ENCODE results near the gene ATP10A.

Gene ATP10A, protein sequence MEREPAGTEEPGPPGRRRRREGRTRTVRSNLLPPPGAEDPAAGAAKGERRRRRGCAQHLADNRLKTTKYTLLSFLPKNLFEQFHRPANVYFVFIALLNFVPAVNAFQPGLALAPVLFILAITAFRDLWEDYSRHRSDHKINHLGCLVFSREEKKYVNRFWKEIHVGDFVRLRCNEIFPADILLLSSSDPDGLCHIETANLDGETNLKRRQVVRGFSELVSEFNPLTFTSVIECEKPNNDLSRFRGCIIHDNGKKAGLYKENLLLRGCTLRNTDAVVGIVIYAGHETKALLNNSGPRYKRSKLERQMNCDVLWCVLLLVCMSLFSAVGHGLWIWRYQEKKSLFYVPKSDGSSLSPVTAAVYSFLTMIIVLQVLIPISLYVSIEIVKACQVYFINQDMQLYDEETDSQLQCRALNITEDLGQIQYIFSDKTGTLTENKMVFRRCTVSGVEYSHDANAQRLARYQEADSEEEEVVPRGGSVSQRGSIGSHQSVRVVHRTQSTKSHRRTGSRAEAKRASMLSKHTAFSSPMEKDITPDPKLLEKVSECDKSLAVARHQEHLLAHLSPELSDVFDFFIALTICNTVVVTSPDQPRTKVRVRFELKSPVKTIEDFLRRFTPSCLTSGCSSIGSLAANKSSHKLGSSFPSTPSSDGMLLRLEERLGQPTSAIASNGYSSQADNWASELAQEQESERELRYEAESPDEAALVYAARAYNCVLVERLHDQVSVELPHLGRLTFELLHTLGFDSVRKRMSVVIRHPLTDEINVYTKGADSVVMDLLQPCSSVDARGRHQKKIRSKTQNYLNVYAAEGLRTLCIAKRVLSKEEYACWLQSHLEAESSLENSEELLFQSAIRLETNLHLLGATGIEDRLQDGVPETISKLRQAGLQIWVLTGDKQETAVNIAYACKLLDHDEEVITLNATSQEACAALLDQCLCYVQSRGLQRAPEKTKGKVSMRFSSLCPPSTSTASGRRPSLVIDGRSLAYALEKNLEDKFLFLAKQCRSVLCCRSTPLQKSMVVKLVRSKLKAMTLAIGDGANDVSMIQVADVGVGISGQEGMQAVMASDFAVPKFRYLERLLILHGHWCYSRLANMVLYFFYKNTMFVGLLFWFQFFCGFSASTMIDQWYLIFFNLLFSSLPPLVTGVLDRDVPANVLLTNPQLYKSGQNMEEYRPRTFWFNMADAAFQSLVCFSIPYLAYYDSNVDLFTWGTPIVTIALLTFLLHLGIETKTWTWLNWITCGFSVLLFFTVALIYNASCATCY (N-terminal part only)

DNA sequence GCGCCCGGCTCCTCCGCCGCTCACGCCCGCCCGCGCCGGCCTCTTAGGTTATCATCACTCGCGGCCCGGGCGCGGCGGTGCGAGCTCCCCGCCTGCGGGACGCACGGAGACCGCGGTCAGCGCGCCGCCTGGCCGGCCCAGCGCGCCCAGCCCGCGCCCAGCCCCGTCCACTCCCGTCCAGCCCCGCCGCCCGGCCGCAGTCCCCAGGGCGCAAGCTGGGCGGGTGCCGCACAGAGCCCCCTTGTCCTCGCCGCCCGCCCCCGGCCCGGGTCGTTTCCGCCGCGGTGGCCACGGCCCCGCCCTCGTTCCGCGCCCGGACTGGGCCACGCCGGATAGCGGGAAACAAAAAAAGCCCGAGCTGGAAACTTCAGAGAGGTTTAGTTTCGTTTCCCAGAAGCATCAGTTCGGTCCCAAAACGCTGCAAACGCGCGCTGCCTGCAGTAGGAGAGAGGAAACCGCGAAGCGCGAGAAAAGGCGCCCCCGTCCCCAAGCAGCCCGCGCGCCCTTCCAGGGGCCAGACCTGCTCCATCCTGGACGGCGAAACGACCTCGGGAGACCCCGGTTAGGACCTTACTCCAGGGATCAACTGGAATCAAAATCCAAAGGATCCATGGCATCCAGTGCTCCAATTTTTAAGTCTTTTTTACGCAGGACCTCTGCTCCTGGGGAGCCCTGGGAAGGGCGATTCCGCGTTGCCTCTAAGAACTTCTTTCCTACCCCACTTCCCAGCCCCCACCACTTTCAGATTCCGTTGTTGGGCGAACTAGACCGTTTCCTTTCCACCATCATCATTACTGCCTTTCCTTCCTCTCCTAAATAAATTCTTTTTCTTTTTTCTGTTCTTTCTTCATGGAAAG is at the start of gene ATP10A:
Gene ATP10A (minus strand): TSS at position 217 of the 857 bp plus-strand sequence. CDS start 231 bp downstream, outside the sequence.
- in situ Hi-C loops (cut with HindIII; ENCODE audit: low sequenced_read_pairs), result no loop called here

DNA sequence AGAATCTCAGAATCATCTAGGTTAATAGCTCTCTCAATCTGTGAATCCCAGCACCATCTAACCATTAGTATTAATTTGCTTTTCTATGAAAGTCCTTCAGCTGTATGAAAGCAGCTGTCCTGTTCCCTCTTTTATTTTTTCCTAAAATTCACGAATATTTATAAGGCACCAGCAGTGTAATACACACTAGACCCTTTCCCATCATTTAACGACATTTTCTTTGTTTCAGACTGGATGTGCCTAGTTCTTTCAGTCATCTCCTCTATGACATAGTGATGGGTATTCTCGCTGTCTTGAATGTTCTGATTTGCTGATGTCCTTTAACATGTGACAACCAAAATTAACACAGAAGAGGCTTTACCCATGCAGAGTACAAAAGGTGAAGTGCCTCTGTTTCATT is 48.9 kb upstream of the ATP10A start:
- in situ Hi-C loops (cut with HindIII; ENCODE audit: low sequenced_read_pairs), result no loop called here

DNA sequence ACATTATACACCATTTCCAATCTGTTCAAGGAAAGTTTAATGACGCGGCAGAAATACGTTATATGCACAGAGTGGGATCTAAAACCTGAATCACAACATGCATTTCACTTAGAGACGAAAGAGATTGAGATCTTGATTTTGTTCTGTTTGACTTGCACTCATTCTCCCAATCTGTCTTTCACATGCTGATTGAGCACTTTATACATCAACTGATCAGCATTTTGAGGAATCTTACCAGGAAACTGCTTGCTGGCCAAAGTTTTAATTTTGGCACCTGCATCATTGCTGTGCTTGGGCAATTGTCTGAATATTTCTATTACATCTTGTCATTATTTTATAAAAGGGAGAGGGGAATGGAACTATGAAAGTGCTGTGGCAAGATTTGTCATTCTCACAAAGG is 47.7 kb upstream of the ATP10A start:
- in situ Hi-C loops (cut with HindIII; ENCODE audit: low sequenced_read_pairs), result no loop called here

DNA sequence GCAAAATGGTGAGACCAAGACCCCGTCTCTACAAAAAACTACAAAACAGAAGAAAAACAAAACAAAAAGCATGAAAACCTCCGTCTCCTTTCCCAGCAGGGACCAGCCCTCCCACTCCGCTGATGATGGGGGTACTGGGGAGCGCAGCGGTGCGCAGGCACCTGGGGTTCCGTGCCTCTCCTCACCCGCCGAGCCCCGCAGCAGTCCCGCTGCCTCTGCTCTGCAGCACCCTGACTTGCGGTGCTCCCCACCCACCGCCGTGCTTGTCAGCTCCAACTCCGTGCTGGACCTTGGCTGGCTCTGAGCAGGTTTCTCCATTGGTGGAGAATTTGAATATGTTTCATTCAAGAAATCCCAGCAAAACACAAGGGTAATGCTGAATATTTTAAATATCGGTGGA is 46.7 kb upstream of the ATP10A start:
- in situ Hi-C loops (cut with HindIII; ENCODE audit: low sequenced_read_pairs), result no loop called here

DNA sequence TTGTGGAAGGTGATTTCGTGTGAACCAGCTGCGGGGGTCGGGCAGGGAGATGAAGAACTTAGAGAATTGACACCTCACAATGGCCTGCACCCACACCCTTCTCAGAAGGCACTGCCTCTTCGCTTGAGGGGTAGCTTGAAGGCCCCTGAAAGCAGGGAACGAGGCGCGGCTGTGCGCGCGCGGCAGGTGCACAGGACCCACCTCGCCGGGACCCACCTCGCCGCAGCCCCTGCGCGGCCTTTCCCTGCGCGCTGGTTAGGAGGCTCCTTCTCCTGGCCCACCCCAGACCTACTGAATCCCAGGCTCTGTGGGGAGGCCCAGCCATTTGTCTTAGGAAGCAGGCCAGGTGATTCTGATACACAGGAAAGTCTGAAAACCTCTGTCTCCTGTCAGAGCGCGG is 46.2 kb upstream of the ATP10A start:
- in situ Hi-C loops (cut with HindIII; ENCODE audit: low sequenced_read_pairs), result no loop called here

DNA sequence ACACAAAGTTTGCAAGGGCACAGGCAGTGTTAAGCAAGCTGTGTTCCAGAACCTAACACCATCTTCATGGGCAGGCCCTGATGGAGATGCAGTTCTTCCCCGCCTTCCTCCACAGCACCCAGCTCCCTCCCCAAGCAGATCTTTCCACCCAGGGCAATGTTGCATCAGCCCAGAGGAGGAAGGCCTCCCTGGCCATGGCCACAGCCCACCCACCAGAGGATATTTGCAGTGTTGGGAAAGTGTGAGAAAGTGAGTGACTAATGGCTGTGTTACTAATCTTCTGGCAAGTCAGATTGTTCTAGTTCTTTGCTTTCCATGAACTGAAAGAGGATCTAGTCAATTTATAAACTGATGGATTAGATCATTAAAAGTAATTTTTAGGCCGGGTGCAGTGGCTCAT is 42.0 kb upstream of the ATP10A start:
- in situ Hi-C loops (cut with HindIII; ENCODE audit: low sequenced_read_pairs), result no loop called here

DNA sequence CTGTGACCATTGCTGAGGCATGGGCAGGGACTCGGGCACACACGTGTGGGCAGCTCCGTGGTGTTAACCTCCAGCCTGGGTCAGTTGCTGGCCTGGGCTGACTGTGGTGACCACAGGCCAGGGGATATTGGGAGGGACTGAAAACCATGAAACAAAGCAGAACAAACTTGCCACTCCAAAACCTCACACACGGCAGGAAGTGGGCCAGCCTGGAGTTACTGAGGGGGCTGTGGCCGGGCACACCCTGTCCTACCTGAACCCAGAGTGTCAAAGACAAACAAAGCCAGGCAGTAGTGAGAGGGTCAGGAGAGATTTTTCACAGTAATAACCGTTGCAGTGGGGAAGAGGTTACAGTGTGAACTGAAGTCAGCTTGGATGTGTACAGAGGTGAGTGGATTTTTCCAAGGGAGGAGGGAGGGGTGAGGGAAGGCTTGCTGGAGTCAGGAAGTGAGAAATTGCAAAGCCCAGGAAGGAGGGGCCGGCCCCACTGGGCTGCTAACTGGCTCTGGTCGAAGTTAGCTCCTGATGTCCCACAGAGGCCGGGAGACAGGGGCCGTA is 40.0 kb upstream of the ATP10A start:
- in situ Hi-C loops (cut with HindIII; ENCODE audit: low sequenced_read_pairs), result no loop called here

DNA sequence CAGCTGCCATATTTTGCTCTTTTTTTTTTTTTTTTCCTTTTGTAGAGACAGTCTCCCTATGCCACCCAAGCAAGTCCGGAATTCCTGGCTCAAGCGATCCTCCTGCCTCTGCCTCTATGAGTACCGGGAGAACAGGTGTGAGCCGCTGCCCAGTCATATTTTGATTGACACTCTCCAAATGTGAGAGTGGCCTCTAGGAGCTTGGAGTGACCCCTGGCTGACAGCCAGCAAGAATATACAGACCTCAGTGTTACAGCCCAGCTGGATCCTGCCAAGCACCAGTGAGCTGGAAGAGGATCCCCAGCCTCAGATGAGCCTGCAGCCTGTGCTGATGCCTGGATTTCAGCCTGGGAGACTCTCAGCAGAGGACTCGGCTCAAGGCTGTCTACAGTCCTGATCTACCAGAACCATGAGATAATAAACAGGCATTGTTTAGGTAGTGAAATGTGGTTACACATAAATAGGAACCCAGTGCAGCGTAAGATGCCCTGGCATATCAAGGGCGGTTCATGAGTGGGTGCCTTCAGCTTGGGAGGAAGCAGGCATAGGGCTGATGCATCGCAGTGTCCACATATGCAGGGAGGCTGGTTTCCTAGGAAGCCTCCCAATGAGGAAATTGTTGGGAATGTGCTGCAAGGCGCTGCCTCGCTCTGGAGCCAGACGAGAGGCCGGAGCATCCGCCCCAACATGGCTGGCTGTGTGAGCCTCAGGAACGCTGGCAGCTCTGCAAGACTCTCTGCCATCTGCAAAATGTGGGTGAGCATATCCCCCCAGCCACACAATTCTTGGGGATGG is 38.9 kb upstream of the ATP10A start:
- in situ Hi-C loops (cut with HindIII; ENCODE audit: low sequenced_read_pairs), result no loop called here

DNA sequence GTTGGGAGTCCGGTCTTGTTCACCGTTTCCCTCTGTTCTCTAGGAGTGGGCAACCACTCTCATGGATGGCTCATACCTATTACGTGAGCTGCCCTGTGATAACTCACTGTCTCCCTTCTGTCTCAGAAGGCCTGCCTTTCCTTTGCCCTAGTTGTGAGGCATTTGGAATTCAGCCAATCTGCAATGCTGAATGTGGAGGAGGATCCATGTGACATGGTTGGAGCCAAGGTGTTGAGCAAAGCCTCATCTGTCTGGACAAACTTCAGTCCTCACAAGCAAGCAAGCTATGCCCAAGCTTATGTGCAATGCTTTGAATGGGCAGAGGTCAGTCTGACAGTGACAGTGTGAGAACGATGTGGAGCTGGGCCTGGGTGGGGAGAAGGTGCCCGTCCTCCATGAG is 37.8 kb upstream of the ATP10A start:
- in situ Hi-C loops (cut with HindIII; ENCODE audit: low sequenced_read_pairs), result no loop called here

DNA sequence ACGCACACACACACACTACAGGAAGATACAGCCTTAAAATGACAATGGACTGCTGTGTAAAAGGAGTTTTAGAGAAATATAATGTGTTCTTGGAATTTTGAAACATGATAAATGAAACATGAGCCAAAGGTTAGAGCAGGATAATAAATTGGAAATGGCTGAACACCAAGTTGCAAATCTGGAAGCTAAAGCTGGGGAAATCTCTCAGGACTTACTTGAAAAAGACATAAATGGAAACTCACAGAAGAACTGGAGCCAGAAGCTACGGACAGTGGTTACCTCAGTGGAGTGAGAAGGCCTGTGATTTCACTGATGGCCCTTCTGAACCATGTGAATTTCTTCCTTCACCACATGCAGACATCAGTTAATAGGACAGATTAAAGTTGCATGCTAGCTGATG is 37.3 kb upstream of the ATP10A start:
- in situ Hi-C loops (cut with HindIII; ENCODE audit: low sequenced_read_pairs), result no loop called here

DNA sequence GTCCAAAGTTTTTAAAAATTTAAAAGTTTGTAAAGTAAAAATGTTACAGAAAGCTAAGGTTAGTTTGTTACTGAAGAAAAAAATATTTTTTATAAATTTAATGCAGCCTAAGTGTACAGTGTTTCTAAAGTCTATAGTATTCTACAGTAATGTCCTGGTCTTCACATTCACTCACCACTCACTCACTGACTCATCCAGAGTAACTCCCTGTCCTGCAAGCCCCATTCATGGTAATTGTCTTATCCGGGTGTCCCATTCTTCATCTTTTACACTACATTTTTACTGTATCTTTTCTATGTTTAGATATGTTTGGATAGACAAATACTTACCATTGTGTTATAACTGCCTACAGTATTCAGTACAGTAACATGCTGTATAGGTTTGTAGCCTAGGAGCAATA is 36.7 kb upstream of the ATP10A start:
- in situ Hi-C loops (cut with HindIII; ENCODE audit: low sequenced_read_pairs), result no loop called here

DNA sequence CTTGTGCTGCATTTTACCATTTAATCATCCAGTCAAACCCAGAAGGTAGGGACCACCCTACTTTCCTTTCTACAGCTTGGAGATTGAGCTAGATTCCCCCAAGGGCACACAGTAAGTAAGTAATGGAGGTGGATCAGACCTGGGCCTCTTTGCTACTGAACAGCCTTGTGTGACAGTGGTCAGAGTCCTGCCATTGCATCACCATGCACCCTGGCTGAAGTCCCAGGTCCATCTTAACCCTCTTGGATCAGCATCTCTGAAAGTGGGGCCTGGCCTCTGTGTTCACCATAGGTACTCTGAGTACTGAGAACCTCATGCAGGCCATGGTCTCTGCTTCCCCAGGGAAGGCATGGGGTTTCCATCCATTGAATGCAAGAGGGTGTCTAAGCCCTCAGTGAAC is 34.5 kb upstream of the ATP10A start:
- in situ Hi-C loops (cut with HindIII; ENCODE audit: low sequenced_read_pairs), result no loop called here

DNA sequence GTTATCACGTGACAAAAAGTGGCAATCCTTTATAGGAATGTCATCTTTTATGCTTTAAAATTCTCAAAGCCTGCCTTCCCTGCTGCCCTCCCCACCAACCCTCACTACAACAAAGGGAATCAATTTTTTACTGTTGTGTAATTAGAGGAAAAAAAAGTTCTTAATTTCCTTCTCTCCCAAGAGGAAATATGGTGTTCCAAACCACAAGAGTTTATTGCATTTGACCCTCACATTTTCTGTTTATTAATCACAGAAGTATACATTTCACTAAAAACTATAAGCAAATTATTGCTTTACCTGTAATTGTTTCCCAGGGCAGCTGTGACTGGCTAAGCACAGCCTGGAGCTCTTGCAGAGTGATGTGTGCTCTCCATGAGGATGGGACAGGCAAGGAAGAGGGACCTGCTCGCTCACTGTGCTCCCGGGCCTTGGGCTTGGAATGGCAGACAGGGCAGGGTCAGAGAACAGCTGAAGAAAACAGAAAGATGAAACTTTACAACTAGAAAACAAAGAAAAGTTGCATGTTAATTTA is 31.3 kb upstream of the ATP10A start:
- in situ Hi-C loops (cut with HindIII; ENCODE audit: low sequenced_read_pairs), result no loop called here

DNA sequence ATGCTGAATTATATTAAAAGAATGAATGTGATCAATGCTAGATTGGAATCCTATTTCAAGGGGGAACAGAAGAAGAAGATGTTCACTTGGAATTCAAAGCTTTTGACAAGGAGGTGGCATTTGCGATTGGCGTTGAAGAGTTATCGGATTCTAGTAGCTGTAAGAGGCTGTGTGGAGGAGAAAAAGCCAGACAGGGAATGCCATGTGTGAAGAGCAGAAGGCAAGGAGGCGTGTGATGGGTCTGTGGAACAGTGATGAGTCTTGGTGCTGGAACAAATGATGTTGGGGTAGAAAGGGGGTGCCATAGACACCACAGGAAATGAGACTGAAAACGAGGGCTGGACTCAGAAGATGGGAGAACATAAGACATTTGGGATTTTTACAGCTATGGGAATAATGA is 30.5 kb upstream of the ATP10A start:
- in situ Hi-C loops (cut with HindIII; ENCODE audit: low sequenced_read_pairs), result no loop called here

DNA sequence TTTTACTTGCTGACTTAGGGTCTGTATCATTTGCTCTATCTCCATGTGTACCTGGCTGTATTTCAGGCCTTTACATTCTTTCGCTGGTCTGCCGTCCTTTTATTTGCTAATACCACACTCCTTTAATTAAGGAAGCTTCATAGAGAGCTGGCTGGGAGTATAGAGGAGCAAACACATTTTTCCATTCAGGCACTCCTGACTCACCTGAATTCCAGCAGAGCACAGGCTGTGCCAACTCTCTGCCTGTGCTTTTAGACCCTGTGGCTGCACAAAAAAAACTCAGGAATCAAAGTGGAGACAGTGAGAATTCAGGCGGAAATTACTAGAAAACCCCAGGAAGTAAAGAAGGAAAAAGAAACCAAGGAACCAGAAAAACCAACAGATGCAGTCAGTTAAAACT is 29.0 kb upstream of the ATP10A start:
- in situ Hi-C loops (cut with HindIII; ENCODE audit: low sequenced_read_pairs), result no loop called here

DNA sequence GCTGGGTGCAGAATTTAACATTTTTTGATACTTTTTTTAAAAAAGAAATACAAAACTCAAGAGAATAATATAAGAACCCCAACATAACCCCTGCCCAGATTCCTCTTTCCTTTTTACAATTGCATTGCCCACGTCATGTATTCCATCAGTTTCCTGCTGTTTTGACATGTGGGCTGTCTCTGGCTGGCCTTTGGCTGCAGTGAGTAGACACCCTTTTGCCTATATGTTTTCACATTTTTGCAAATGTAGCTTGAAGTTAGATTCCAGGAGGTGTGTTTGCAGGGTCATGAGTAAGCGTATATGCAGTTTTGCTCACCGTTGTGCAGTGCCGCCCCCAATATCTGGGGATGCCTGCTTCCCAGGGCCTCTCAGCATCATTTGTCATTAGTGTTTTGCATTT is 28.0 kb upstream of the ATP10A start:
- in situ Hi-C loops (cut with HindIII; ENCODE audit: low sequenced_read_pairs), result no loop called here

DNA sequence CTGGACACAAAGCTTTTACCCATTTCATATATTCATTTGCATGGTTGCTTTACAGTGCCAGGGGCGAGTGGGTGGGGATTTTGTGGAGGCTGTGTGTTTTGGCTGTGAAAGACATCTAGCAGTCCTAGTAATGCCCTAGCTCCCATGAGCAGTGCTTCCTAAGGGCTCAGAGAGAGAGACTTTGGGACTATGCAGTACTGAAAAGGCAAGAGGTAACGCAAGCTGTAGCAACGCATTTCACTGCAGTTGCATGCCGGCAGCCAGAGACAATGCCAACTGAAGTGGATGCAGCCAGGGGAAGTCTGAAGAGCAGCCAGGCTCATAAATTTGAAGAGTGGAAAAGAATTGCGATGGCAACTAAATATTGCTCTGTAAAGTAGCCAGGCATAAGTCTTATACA is 27.4 kb upstream of the ATP10A start:
- in situ Hi-C loops (cut with HindIII; ENCODE audit: low sequenced_read_pairs), result no loop called here

DNA sequence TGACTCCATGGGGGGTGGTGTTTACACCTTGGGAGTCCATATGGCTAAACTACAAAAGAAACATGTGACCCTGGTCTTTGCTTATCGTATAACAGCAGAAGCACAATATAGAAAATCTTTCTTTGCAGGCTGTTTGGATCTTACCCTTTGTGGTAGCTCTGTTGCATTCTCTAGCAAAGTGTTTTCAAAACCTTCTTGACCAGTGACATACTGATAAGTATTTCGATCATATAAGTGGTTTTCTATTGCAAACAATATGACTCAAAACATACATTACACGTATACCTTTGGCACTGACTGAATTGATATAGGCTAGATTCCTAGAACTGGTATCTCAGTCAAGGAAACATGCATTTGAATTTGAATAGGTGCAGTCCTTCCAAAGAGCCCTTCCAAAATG is 24.7 kb upstream of the ATP10A start:
- in situ Hi-C loops (cut with HindIII; ENCODE audit: low sequenced_read_pairs), result no loop called here

DNA sequence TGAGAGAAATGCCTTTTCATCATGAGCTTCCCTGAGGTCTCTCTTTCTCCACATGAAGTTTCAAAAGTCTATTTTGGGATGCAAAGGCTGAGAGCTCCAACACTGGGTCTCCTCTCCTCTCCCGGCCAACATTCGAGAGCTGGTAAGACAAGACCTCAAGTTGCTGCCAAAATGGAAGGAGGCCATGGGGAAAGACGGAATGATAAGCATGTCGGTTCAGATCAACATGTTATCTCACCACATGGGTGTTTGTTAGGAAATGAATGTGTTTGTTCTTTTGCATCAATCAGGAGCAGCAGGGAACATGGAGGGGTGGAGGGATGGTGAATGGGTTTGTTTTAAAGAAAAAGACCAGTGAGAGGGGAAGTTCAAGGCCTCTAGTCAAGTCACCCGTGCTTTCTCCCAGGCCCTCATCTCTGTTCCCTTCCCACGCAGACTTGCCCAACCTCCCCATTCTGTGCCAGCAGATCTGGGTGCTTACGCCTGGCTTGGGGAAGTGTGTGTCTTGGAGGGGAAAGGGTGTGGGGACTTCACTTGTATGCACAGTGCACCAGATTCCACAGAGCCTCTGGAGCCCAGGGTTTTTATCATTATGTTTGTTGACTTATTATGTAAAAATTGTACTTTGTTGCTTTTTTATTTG is 23.5 kb upstream of the ATP10A start:
- in situ Hi-C loops (cut with HindIII; ENCODE audit: low sequenced_read_pairs), result no loop called here
